Measurements from ENCODE around the gene GAS6. TPM values are rescaled to one million over a fixed set of nuclear protein-coding genes. Genes with fewer than 3 reads are reported as not detected.

The GAS6 gene
- total and polyA plus RNA-seq, 2 donors (not counting 1 experiment from before 2014, with no cell fraction given) = 227 to 301 TPM

DNA sequence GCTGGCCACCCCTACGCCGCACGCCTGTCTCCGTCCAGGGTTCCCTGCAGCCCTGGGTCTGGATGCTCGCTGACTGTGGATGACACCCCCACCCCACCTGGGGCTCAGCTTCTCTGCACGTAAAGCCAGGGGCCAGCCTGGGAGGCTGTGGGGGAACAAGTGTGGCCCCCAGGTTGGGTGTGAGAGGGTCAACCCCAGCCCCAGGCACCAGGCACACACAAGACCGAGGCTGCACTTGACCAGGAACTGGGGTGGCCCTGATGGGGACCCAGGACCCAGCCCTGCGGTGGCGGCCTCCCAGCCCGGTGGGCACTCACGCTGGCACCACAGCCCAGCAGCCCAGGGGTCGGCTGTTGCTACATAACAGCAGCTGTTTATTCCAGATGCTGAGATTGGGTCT is 41.6 kb downstream of the GAS6 start:
- no peak overlapping the region for H3K4me3 ChIP-seq (replicated peaks in 1 of 4; ENCODE audit: control extremely low read depth in 1 of 4, insufficient read depth in 1 of 4, low read depth in 3 of 4, low read length in 4 of 4)
- no peak overlapping the region for H3K9ac ChIP-seq (ENCODE audit: insufficient read depth, low read length)
- no peaks in the 10 kb centered on the region for H3K27me3 ChIP-seq (ENCODE audit: control insufficient read depth, insufficient read depth, low read length)
- H3K9me3 ChIP-seq (ENCODE audit: control insufficient read depth, insufficient read depth, low read depth, low read length) = no peaks in the 10 kb centered on the region
- DNase-seq (ENCODE audit: low read depth in 2 of 2) = no peak
- H2AFZ ChIP-seq (ENCODE audit: low read length) = no peak overlapping the region
- peak overlapping the region; percentile 79 for H3K27ac ChIP-seq (ENCODE audit: insufficient read depth, low read length)
- peaks cover 30% of the 10 kb centered on the region for H3K4me1 ChIP-seq (ENCODE audit: control insufficient read depth, extremely low read depth, insufficient read depth, low read length)
- H3K4me2 ChIP-seq (ENCODE audit: extremely low read depth, insufficient read depth, low read length) = no peak overlapping the region
- H4K20me1 ChIP-seq (ENCODE audit: control insufficient read depth, extremely low read depth, insufficient read depth, low read length) = no peaks in the 10 kb centered on the region
- TF ChIP-seq EZH2 (IDR thresholded peaks at IDR 0.05; ENCODE audit: low read length, missing control alignments) = no peak
- TF ChIP-seq, protein P1, sequence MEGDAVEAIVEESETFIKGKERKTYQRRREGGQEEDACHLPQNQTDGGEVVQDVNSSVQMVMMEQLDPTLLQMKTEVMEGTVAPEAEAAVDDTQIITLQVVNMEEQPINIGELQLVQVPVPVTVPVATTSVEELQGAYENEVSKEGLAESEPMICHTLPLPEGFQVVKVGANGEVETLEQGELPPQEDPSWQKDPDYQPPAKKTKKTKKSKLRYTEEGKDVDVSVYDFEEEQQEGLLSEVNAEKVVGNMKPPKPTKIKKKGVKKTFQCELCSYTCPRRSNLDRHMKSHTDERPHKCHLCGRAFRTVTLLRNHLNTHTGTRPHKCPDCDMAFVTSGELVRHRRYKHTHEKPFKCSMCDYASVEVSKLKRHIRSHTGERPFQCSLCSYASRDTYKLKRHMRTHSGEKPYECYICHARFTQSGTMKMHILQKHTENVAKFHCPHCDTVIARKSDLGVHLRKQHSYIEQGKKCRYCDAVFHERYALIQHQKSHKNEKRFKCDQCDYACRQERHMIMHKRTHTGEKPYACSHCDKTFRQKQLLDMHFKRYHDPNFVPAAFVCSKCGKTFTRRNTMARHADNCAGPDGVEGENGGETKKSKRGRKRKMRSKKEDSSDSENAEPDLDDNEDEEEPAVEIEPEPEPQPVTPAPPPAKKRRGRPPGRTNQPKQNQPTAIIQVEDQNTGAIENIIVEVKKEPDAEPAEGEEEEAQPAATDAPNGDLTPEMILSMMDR (conservative IDR thresholded peaks at IDR 0.05 in 1 of 2, IDR thresholded peaks at IDR 0.05 in 1 of 2; ENCODE audit: low read depth in 1 of 2, low read length in 2 of 2) = no peak
- H3K79me2 ChIP-seq (ENCODE audit: control insufficient read depth, insufficient read depth, low read length) = no peaks in the 10 kb centered on the region
- peaks cover 52% of the 10 kb centered on the region for H3K36me3 ChIP-seq (ENCODE audit: control insufficient read depth, insufficient read depth, low read length)

DNA sequence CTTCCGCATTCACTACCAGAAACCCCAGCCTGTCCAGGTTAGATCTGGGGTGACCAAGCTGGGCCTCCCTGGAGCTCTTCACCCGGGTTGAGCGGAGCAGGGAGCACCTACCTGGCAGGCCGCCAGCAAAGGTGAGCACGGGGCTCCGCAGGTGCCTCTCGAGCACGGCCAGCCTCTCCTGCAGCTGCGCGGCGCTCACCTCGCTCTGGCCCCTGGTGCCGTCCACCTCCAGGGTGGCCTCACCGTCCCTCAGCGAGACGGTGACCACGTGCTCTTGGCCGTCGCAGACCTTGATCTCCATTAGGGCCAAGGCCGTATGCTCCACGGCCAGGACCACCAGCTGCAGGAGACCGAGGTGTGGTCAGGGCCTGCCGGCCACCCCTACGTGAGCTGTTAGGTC is 42.0 kb downstream of the GAS6 start:
- Histone ChIP-seq H3K4me2 (ENCODE audit: extremely low read depth, insufficient read depth, low read length) (peak overlapping the region; percentile 44), H3K4me3 (replicated peaks in 1 of 4; ENCODE audit: control extremely low read depth in 1 of 4, insufficient read depth in 1 of 4, low read depth in 3 of 4, low read length in 4 of 4) (no peak overlapping the region), H4K20me1 (ENCODE audit: control insufficient read depth, extremely low read depth, insufficient read depth, low read length) (no peaks in the 10 kb centered on the region), H3K9me3 (ENCODE audit: control insufficient read depth, insufficient read depth, low read depth, low read length) (no peaks in the 10 kb centered on the region), H3K4me1 (ENCODE audit: control insufficient read depth, extremely low read depth, insufficient read depth, low read length) (peaks cover 32% of the 10 kb centered on the region), H3K27me3 (ENCODE audit: control insufficient read depth, insufficient read depth, low read length) (no peaks in the 10 kb centered on the region), H3K79me2 (ENCODE audit: control insufficient read depth, insufficient read depth, low read length) (no peaks in the 10 kb centered on the region), H2AFZ (ENCODE audit: low read length) (no peak overlapping the region), H3K27ac (ENCODE audit: insufficient read depth, low read length) (peak overlapping the region; percentile 79), H3K9ac (ENCODE audit: insufficient read depth, low read length) (peak overlapping the region; percentile 8), H3K36me3 (ENCODE audit: control insufficient read depth, insufficient read depth, low read length) (peaks cover 49% of the 10 kb centered on the region)
- no peak for TF ChIP-seq EZH2 (IDR thresholded peaks at IDR 0.05; ENCODE audit: low read length, missing control alignments)
- TF ChIP-seq, protein P1 (conservative IDR thresholded peaks at IDR 0.05 in 1 of 2, IDR thresholded peaks at IDR 0.05 in 1 of 2; ENCODE audit: low read depth in 1 of 2, low read length in 2 of 2) = no peak
- DNase-seq (ENCODE audit: low read depth in 2 of 2) = no peak

DNA sequence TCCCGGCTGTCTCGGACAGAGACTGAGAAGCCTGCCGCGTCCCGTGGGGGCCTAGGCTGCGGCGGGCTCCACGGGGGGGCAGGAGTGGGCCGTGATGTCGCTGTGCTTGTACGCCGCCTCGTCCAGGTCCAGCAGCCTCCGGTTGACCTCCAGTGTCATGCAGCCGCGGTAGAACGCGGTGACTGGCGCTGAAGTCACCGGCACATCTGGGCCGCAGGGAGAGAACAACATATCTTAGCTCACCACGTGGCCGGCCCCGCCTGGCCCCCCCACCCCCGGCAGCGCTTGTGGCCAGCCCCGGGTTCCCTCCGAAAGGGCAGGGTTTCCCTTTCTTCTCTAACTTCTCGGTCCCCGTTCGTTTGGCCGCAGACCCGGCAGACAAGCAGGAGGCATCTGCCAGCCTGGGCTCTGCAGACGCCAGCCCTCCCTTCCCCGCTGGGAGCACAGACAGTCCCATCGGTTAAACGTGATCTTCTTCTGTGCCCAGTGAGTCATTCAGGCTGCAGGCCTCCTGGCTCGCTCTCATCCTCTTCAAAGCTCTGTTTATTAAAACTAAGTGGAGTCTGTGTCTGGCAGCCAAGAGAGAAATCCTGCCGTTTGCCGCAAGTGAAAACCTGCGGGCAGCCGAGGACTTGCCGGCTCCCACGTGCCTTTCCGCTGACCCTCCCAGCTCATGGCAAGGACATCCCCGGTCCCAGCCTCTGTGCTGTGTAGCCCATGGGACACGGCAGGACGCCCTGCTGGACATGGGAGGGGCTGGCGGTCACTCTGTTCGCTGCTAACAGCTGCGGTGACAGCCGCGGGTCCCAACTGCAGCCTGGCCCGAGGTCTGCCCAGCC is 42.8 kb downstream of the GAS6 start:
- H3K27ac ChIP-seq (ENCODE audit: insufficient read depth, low read length) = peak overlapping the region; percentile 79
- H3K9me3 ChIP-seq (ENCODE audit: control insufficient read depth, insufficient read depth, low read depth, low read length) = no peaks in the 10 kb centered on the region
- peaks cover 47% of the 10 kb centered on the region for H3K36me3 ChIP-seq (ENCODE audit: control insufficient read depth, insufficient read depth, low read length)

More for the DNA sequence above, 42.8 kb downstream of the GAS6 start:
- H2AFZ ChIP-seq (ENCODE audit: low read length) = no peak overlapping the region
- no peaks in the 10 kb centered on the region for H3K27me3 ChIP-seq (ENCODE audit: control insufficient read depth, insufficient read depth, low read length)
- H3K4me2 ChIP-seq (ENCODE audit: extremely low read depth, insufficient read depth, low read length) = peak overlapping the region; percentile 52
- H3K79me2 ChIP-seq (ENCODE audit: control insufficient read depth, insufficient read depth, low read length) = no peaks in the 10 kb centered on the region
- H4K20me1 ChIP-seq (ENCODE audit: control insufficient read depth, extremely low read depth, insufficient read depth, low read length) = no peaks in the 10 kb centered on the region
- TF ChIP-seq, protein P1 (conservative IDR thresholded peaks at IDR 0.05 in 1 of 2, IDR thresholded peaks at IDR 0.05 in 1 of 2; ENCODE audit: low read depth in 1 of 2, low read length in 2 of 2) = no peak
- no peak for TF ChIP-seq EZH2 (IDR thresholded peaks at IDR 0.05; ENCODE audit: low read length, missing control alignments)
- DNase-seq (ENCODE audit: low read depth in 2 of 2) = peak; percentile 98 to 99
- H3K4me1 ChIP-seq (ENCODE audit: control insufficient read depth, extremely low read depth, insufficient read depth, low read length) = peaks cover 40% of the 10 kb centered on the region
- H3K4me3 ChIP-seq (replicated peaks in 1 of 4; ENCODE audit: control extremely low read depth in 1 of 4, insufficient read depth in 1 of 4, low read depth in 3 of 4, low read length in 4 of 4) = peak overlapping the region in 1 of 4 experiments; percentile 17
- H3K9ac ChIP-seq (ENCODE audit: insufficient read depth, low read length) = peak overlapping the region; percentile 45
